Sigmoid colon (tissue), 4 donors: Measurements from ENCODE around the gene MTMR2.

Experiments
- CTCF ChIP-seq, 4 experiments: fragments of 450-650 bp in 3 of 4; fragments of 200-600 bp in 1 of 4; IDR thresholded peaks; one replicate each; pipeline ENCODE4 v1.5.1; 2016 to 2019; ENCODE audit warnings: antibody characterized with exemption in 4 of 4, mild to moderate bottlenecking in 3 of 4, moderate library complexity in 2 of 4
- POLR2A ChIP-seq, 2 donors: fragments of 450-650 bp; IDR thresholded peaks; one replicate each; pipeline ENCODE4 v1.6.1; 2016; ENCODE audit warnings: antibody characterized with exemption in 2 of 2, mild to moderate bottlenecking in 2 of 2, moderate library complexity in 2 of 2
- POLR2AphosphoS5 ChIP-seq, 4 donors: sonication (generic); formaldehyde crosslinking; IDR thresholded peaks; one replicate each; pipeline ENCODE4 v1.6.1; 2017; ENCODE audit warnings: antibody characterized with exemption in 4 of 4

- TF ChIP-seq POLR2AphosphoS5 (IDR thresholded peaks at IDR 0.05) (peak; percentile 95 to 98 (median 96)), POLR2A (IDR thresholded peaks at IDR 0.05) (peak; percentile 65 to 85), CTCF (IDR thresholded peaks at IDR 0.05) (no peak)
Measured at GRCh38 chr11:95789506-95790122, 134.3 kb downstream of the MTMR2 start, which contains the start of gene FAM76B.
